K562 (cell line): Measurements from ENCODE around the gene SSTR5. TPM values are rescaled to one million over a fixed set of nuclear protein-coding genes. Genes with fewer than 3 reads are reported as not detected.

Experiments used
- ATAC-seq: fragments of 200-7000 bp; cut with Tn5 transposase; 3 replicates; pipeline ENCODE4 v1.9.1; 2020; ENCODE audit warnings: moderate library complexity
- BruUV-seq: library from RNA; stranded (reverse); fragments of 400-500 nt; replicated peaks from 2 replicates; lab custom pipeline; 2021; lab: Mats Ljungman, UMichigan
- CTCF ChIA-PET: fragments of 300-600 bp; formaldehyde crosslinking; extraction: SDS; loops from one replicate; lab custom pipeline; 2021; ENCODE audit warnings: low intra/inter-chr PET ratio; lab: Yijun Ruan, JAX
- POLR2A ChIA-PET: fragments of 300-600, 350-650 bp; sonication (Branson Sonifier 250); formaldehyde crosslinking; extraction: SDS; loops from one replicate; lab custom pipeline; 2021; ENCODE audit warnings: antibody characterized with exemption, inconsistent platforms; lab: Yijun Ruan, JAX
- DNase-seq, 4 experiments: peaks; one replicate each; pipeline versions ENCODE4 v3.0.0 to v3.0.0-alpha.2; 2011 to 2018; ENCODE audit warnings: low spot score in 3 of 4, mixed read lengths in 3 of 4; ENCODE audit errors: extremely low read depth in 1 of 4
- FAIRE-seq: peaks from 2 replicates; lab custom pipeline; 2011; peaks lifted over from hg19 to GRCh38; lab: Jason Lieb, UNC
- H2AFZ ChIP-seq: 2 replicates; pipeline ENCODE4 v1.6.0; 2011; ENCODE audit warnings: low read depth, low read length, control low read depth, inconsistent platforms
- H3K27ac ChIP-seq: fragments of 200-600 bp; 3 replicates; pipeline ENCODE4 v1.8.0; 2011; ENCODE audit warnings: low read depth, mild to moderate bottlenecking, control low read depth, inconsistent platforms, low read length, moderate library complexity, mixed read lengths; ENCODE audit errors: extremely low read depth
- H3K27me3 ChIP-seq, 2 experiments: fragments of 300-600 bp in 1 of 2; 2 replicates in 1 of 2; 3 replicates in 1 of 2; pipeline versions ENCODE4 v1.6.0 to v1.8.0; 2011; ENCODE audit warnings: inconsistent platforms in 2 of 2, low read length in 2 of 2, mild to moderate bottlenecking in 1 of 2, mixed read lengths in 1 of 2, moderate library complexity in 1 of 2; ENCODE audit not compliant: control insufficient read depth in 2 of 2, insufficient read depth in 2 of 2
- H3K36me3 ChIP-seq: fragments of 300-600 bp; 3 replicates; pipeline ENCODE4 v1.8.0; 2011; ENCODE audit warnings: mild to moderate bottlenecking, low read length, inconsistent platforms; ENCODE audit not compliant: control insufficient read depth, insufficient read depth
- H3K4me1 ChIP-seq, 2 experiments: fragments of 200-600 bp in 1 of 2; replicated peaks in 1 of 2; 2 replicates in 1 of 2; 3 replicates in 1 of 2; pipeline versions ENCODE4 v1.5.1 to v1.8.0; 2011; ENCODE audit warnings: inconsistent platforms in 2 of 2, low read length in 2 of 2, mild to moderate bottlenecking in 1 of 2, mixed read lengths in 1 of 2, moderate library complexity in 1 of 2; ENCODE audit not compliant: control insufficient read depth in 2 of 2, insufficient read depth in 2 of 2
- H3K4me2 ChIP-seq: 2 replicates; pipeline ENCODE4 v1.6.1; 2011; ENCODE audit warnings: low read length, control low read depth, inconsistent platforms, mixed read lengths; ENCODE audit not compliant: insufficient read depth
- H3K4me3 ChIP-seq: fragments of 200-600 bp; sonication (generic), shearing (Covaris generic); 2 replicates; pipeline ENCODE4 v1.5.1; 2016; ENCODE audit warnings: control low read depth, inconsistent platforms
- H3K79me2 ChIP-seq: fragments of 200-600 bp; 3 replicates; pipeline ENCODE4 v1.8.0; 2011; ENCODE audit warnings: low read length, inconsistent platforms; ENCODE audit not compliant: control insufficient read depth, insufficient read depth
- H3K9ac ChIP-seq, 2 experiments: 2 replicates each; pipeline versions ENCODE4 v1.6.0 to v1.6.1; 2011; ENCODE audit warnings: low read depth in 2 of 2, low read length in 2 of 2, control low read depth in 1 of 2, inconsistent platforms in 1 of 2, mild to moderate bottlenecking in 1 of 2, mixed read lengths in 1 of 2; ENCODE audit not compliant: insufficient read depth in 1 of 2
- H3K9me1 ChIP-seq: one replicate; pipeline ENCODE4 v1.6.0; 2011; ENCODE audit warnings: inconsistent platforms, mild to moderate bottlenecking, low read length, moderate library complexity; ENCODE audit not compliant: control insufficient read depth, insufficient read depth
- H3K9me3 ChIP-seq: replicated peaks from 2 replicates; pipeline ENCODE4 v1.5.1; 2011; ENCODE audit warnings: low read depth, low read length, inconsistent platforms; ENCODE audit not compliant: control insufficient read depth, insufficient read depth
- H4K20me1 ChIP-seq: replicated peaks from 2 replicates; pipeline ENCODE4 v1.6.1; 2011; ENCODE audit warnings: low read length, inconsistent platforms, mixed read lengths; ENCODE audit not compliant: control insufficient read depth, insufficient read depth
- PCBP2 ChIP-seq: fragments of 200-400 bp; formaldehyde crosslinking; IDR thresholded peaks from 2 replicates; pipeline ENCODE4 v1.6.1; 2018; ENCODE audit warnings: low read length, low read depth, mild to moderate bottlenecking, moderate library complexity; ENCODE audit not compliant: poor library complexity, severe bottlenecking
- PURB ChIP-seq: sonication (generic); formaldehyde crosslinking; IDR thresholded peaks from 2 replicates; pipeline ENCODE4 v1.9.0; 2021; ENCODE audit warnings: low read depth, mild to moderate bottlenecking, missing genetic modification reagents
- ZBED1 ChIP-seq: IDR thresholded peaks from 2 replicates; pipeline ENCODE4 v1.6.1; 2014
- WGBS: fragments of 100-300 bp; shearing (Covaris generic); methylation state at CpG from one replicate; pipeline ENCODE4 v1.1.6; 2016; ENCODE audit warnings: low coverage, mixed read lengths; ENCODE audit not compliant: insufficient coverage; ENCODE audit errors: missing lambda C conversion rate; 5-methylcytosine and 5-hydroxymethylcytosine counted together
- in situ Hi-C: fragments of 300-500 bp; cut with MboI; formaldehyde crosslinking; loops from 4 replicates; pipeline ENCODE4 v1.15.0; 2018; ENCODE audit warnings: inconsistent platforms, mixed read lengths
- intact Hi-C: fragments of 100-400 bp; cut with micrococcal nuclease; formaldehyde crosslinking; loops from 2 replicates; pipeline ENCODE4 v1.14.2; 2022
- polyA plus RNA-seq, 8 experiments: library from polyadenylated mRNA; depleted of rRNA in 4 of 8; stranded (reverse) in 5 of 8; unstranded in 3 of 8; fragments of >200 nt; fragmentation: Nextera tagmentation in 2 of 8; fragmentation: Illumina TruSeq in 1 of 8; extraction: Ambion mirVana in 2 of 8; extraction: Trizol in 1 of 8; gene quantifications; 2 replicates each; pipeline versions ENCODE4 v1.2.1 to v1.2.3, GENCODE V29; 2011 to 2014; ENCODE audit warnings: inconsistent platforms in 1 of 8, missing spikeins in 1 of 8
- total RNA-seq, 7 experiments: library from RNA; depleted of rRNA in 6 of 7; stranded (reverse); fragments of >200 nt in 6 of 7; fragmentation: Illumina TruSeq in 2 of 7; extraction: Trizol in 2 of 7; gene quantifications; 2 replicates each; pipeline versions ENCODE4 v1.2.1 to v1.2.3, GENCODE V29; 2011 to 2021; ENCODE audit warnings: low replicate concordance in 1 of 7
- TF ChIP-seq, protein P1 (sequence below): fragments of 450-650 bp; conservative IDR thresholded peaks from 2 replicates; pipeline ENCODE4 v1.6.1; 2016; ENCODE audit warnings: missing genetic modification characterization, low read depth, mild to moderate bottlenecking, control low read depth, missing compliant biosample characterization

The SSTR5 gene
- total and polyA plus RNA-seq, 9 of the 15 experiments (the other 6 are each of a cell fraction or from before 2014, with no cell fraction given), result not detected

DNA sequence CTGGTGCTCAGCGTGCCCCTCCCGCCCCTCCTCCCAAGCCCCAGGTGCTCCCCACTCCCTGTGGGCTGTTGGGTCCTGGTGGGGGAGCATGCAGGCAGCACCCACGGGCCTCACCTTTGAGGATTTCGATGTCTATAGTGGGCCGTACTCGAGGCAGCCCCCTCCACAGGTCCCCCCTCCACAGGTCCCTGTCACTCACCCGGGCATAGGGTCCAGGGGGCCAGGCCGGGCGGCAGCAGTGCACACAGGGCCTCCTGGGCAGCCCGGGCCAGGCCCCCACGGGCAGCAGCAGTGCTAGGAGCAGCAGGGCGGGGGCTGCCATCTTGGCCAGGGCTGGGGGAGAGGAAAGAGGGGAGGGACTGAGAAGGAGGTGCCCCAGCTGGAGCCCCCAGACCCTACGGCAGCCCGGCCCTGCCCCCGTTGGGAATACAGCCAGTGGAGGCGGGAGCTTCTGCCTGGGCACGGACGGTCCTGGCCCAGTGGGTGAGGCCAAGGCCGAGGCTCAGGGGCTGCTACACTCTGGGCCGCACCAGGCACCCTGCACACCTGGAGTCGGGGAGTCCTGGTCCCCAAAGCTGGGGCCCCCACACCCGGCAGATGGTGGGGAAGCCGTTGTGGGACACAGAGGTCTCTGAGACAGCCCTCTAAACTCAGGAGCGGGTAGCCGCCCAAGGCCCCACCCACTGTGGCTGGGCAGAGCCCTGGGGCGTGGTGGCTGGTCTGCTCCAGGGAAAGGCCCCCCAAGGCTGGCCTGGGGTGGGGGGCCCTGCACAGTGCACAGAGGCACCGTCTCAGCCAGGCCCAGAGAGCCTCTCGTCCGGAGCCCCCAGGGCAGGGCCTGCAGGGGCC is 22.3 kb downstream of the SSTR5 start:
- FAIRE-seq, result no peak
- ChIA-PET CTCF (no interaction called here), POLR2A (interaction anchor here (0.6 kb wide), 1 partner anchor 87 kb away, joined by 3 read pairs; no protein-coding TSS in a partner anchor)

More for the DNA sequence above, 22.3 kb downstream of the SSTR5 start:
- no peak overlapping the region for H2AFZ ChIP-seq
- in situ Hi-C loops, result no loop called here
- H3K4me1 ChIP-seq, result peaks cover 0 to 65% of the 10 kb centered on the region in 2 experiments; a peak in 2 of 5 replicates
- H3K27ac ChIP-seq, result no peak overlapping the region
- intact Hi-C loops, result no loop called here
- no TSS peak for BruUV-seq
- TF ChIP-seq ZBED1, result no peak
- TF ChIP-seq PCBP2, result no peak
- TF ChIP-seq PURB (CRISPR knock-in tag), result no peak
- TF ChIP-seq, protein P1, sequence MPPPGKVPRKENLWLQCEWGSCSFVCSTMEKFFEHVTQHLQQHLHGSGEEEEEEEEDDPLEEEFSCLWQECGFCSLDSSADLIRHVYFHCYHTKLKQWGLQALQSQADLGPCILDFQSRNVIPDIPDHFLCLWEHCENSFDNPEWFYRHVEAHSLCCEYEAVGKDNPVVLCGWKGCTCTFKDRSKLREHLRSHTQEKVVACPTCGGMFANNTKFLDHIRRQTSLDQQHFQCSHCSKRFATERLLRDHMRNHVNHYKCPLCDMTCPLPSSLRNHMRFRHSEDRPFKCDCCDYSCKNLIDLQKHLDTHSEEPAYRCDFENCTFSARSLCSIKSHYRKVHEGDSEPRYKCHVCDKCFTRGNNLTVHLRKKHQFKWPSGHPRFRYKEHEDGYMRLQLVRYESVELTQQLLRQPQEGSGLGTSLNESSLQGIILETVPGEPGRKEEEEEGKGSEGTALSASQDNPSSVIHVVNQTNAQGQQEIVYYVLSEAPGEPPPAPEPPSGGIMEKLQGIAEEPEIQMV, result no peak
- ATAC-seq, result no peak
- H3K9ac ChIP-seq, result no peak overlapping the region
- peaks cover 3% of the 10 kb centered on the region; the same call in 1 of the 2 replicates for H3K9me3 ChIP-seq
- 3% methylated on average over 15 of the region's 29 CpGs for WGBS
- no peaks in the 10 kb centered on the region for H3K9me1 ChIP-seq
- DNase-seq, result no peak
- 0 out of 2 replicates have a peak, but pooled peaks cover 2% of the 10 kb centered on the region for H4K20me1 ChIP-seq
- H3K27me3 ChIP-seq, result peaks cover 2 to 43% of the 10 kb centered on the region in 2 experiments; a peak in 3 of 5 replicates
- H3K4me3 ChIP-seq, result no peak overlapping the region
- H3K79me2 ChIP-seq, result no peaks in the 10 kb centered on the region
- no peak overlapping the region for H3K4me2 ChIP-seq
- no peaks in the 10 kb centered on the region for H3K36me3 ChIP-seq
